Measurements from ENCODE around the gene THTPA.
A peak's percentile ranks its signal among the peaks of the same experiment; 100 is the strongest.

The THTPA gene

DNA sequence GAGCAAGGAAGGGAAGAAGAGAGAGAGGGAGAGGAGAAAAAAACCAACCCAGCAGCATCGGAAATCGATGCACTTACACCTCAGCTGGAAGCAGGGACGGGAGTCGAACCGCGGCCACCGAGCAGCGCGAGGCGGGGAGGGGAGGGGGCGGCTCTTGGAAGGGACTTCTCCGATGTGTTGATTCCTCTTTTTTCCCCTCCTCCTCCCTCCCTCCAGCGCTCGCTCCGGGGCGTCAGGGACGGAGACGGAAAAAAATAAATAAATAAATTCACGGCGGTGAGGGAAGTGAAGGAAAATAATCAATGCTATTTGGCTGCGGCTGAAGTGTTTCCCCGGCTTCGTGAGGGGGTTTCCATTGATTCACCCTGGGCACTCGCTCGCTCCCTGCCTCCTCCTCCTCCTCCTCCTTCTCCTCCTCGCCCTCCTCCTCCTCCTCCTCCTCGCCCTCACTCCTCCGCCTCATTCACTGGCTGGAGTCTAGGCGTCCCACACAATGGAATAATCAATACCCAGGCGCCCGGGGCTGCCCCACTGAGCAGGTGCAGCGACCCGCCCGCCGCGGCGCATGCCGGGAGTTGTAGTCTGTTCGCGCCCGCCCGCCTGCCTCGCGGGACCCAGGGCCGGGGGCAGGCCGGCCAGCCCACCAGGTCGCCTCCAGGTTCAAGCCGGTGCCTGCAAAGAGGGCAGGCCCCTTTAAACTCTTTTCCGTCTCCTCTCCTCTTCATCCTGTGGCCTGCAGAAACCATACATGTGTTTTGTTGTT lies 4.6 kb upstream of the THTPA start, which contains the start of gene ZFHX2:
ZFHX2 (minus strand) TSS at position 500 of the 763 bp plus-strand sequence. CDS start 16,440 bp downstream, outside the sequence.
- peak; percentile 63 for DNase-seq

DNA sequence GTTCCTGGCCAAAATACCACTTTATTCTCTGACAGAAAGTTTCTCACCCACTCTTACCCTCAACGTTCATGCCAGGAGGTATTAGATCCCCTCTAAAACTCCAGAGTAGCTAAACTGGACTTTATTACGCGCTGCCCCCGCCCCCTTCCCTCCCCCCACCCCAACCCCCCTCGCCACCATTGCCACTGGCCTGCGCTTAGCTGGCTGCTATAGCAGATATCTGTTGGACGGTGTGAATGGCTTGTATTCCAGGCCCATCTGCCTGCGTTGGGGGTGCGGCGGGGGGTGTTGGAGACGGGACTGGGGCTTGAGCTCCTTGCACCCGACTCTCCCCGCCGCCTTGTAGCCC lies 564 bp upstream of the THTPA start:
- DNase-seq: no peak

DNA sequence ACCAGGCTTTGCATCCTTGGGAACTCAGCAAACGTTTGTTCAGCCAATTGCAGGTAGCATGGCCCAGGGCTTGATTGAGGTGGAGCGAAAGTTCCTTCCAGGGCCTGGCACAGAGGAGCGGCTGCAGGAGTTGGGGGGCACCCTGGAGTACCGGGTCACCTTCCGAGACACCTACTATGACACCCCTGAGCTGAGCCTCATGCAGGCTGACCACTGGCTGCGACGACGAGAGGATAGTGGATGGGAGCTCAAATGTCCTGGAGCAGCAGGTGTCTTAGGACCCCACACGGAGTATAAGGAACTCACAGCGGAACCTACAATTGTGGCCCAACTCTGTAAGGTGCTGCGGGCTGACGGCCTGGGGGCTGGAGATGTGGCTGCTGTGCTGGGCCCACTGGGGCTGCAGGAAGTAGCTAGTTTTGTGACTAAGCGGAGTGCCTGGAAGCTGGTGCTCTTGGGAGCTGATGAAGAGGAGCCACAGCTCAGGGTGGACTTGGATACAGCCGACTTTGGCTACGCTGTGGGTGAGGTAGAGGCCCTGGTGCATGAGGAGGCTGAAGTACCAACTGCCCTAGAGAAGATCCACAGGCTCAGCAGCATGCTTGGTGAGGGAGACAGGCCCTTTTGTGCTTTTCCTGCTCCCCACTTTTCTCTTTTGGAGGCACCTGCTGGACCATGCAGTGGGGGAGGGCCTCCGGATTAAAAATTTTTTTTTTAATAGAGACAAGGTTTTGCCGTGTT lies 799 bp downstream of the THTPA start:
- DNase-seq: no peak

DNA sequence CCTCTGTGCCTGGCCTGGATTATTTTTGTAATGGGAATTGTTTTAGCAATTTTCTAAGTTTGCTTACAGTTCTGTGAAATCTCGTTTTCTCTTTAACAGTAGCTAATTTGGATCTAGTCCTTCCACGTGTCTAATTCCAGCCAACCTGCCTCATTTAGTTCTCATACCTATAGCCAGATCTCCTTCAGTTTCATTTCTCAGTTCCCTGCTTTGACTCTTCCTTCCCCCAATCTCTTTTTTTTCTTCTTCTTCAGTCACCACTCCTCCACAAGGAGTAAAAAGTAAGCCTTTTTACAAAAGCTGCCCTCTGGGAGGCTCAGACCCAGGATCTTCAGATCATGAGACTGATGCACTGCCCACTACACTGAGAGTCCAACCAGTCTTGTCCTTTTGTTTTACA lies 1.4 kb downstream of the THTPA start:
- no peak for DNase-seq

GRCh38 chr14:23557946-23558345 lies 1.9 kb downstream of the THTPA start:
- no peak for DNase-seq

GRCh38 chr14:23558346-23559009 lies 2.4 kb downstream of the THTPA start:
- no peak for DNase-seq

DNA sequence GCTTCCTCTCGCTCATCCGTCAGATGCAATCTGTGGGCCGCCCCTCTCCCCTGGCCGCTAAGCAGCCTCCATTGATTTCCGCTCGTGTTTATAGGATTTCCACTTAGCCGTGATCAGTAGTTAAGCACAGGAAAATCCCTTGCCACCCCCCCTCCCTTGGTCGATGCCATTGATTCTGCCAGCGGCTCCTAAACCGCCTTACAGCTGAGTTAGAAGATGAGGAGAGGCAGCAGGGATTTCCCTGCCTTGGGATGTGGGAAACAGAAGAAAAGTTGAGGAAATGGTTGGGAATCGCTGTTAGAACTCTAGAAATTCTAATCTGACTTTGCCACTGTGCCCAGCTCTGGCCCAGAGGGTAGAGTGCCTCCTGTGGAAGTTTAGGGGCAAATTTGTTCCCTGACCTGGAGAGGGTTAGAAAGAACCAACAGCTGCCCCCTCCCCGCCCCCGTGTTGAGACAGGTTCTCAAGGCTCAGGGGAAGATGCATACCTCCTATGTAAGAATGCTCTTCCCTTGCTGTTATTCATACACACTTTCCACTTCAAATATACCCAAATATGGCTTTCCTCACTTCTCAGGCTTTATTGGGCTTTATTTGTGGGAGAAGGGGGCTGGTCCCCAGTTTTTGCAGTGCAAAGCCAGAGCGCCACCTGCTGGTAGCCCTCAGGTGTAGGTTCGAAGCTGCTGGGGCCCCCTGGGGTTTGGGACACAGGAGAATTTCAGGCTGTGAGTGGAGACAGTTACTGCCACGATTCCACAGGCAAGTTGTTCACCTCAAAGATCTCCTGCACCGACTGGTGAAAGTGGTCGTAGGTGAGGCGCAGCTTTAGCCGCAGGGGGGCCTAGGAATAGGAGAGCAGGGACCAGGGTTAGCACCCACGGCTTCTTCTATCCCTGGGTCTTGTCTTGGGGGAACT lies 3.2 kb downstream of the THTPA start:
- DNase-seq: peak; percentile 51

- DNase-seq: no peak
Observed at GRCh38 chr14:23559926-23560520, 4.0 kb downstream of the THTPA start.

DNA sequence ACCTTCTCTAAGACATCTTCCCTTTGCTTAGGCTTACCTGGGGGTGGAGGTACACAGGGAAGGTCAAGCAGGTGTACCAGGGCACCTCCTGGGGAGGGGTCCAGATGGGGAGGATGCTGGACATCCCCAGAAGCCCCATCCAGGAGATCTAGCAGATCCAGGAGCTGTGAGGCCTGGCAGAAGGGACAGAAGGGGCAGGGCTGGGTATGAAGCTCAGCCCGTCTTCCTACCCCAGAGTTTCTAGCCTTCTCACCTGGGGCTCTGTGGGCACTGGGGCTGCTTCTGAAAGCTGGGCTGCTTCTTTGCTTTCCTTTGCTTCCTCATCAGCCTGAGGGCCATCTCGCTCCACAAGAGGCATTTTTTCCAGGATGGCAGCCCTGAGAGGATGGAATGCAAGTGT lies 5.2 kb downstream of the THTPA start:
- no peak for DNase-seq

GRCh38 chr14:23561873-23562821 lies 6.1 kb downstream of the THTPA start:
- no peak for DNase-seq

- DNase-seq: peak; percentile 42
Observed at GRCh38 chr14:23562822-23563472, 6.9 kb downstream of the THTPA start.

DNA sequence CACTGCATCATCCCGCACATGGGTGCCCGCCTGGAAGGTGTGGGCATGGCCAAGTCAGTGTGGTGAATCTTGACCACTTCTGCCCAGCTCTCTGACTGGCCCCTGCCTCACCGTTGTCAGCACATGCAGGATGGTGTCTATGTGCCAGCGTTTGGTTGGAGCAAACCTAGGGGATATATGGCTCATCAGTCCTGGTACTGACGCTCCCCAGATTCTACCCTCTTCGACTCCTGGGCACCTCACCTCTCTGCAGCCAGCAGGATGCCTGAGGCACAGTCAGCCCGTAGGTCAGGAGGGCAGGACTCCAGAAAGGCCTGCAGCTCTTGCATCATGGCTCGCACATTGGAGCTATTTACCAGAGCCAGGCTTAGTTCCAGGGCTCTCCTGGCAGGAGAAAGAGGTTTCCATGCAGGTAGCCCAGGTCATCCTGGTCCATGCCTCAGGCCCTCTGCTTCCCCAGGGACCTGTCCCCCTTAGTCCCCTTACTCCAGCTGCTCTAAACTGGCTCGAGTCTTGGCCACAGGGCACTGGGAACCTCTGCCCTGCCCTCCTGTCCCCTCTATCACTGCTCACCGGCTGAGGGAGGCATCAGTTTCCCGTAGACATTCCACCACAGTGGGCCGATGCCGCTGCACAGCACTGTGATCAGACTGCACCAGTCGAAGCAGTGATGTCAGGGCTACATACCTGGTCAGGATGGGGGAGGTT lies 7.6 kb downstream of the THTPA start:
- no peak for DNase-seq

- no peak for DNase-seq
Observed at GRCh38 chr14:23564181-23564812, 8.2 kb downstream of the THTPA start.

DNA sequence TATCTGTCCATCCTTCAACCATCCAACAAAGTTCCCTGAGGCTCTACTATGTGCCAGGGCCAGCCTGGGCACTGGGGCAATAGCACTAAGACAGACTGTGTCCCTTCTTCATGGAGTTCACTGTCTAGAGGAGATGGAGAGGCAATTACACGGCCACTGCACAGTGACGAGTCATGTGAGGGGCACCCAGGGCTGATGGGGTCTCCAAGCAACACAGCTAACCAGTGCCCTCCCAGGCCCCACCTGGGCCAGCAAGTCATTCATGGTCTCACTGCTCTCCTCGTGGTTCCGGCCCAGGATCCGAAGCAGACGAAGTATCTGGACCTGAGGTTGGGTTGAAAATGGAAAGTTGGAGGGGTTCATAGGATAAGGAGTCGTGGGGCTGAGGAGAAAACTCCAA lies 8.8 kb downstream of the THTPA start:
- no peak for DNase-seq

GRCh38 chr14:23565626-23566025 lies 9.6 kb downstream of the THTPA start:
- no peak for DNase-seq

GRCh38 chr14:23566112-23566777 lies 10.2 kb downstream of the THTPA start:
- no peak for DNase-seq

- DNase-seq: no peak
Observed at GRCh38 chr14:23566778-23567185, 10.7 kb downstream of the THTPA start.
